AG10803 (cell line): Measurements from ENCODE around the gene SCYGR4.

ENCODE experiments used
- DNase-seq: peaks from one replicate; pipeline ENCODE4 v3.0.0; 2010; ENCODE audit warnings: low read depth
- H3K4me3 ChIP-seq: 2 replicates; pipeline ENCODE4 v1.5.1; 2011; ENCODE audit warnings: mild to moderate bottlenecking, low read length, control low read depth
- CTCF ChIP-seq: conservative IDR thresholded peaks from 2 replicates; pipeline ENCODE4 v1.5.1; 2011; ENCODE audit warnings: mild to moderate bottlenecking, low read length, control low read depth, inconsistent platforms

The SCYGR4 gene

GRCh38 chr2:227643990-227644551 lies 26.8 kb downstream of the SCYGR4 start:
- TF ChIP-seq CTCF: no peak
- no peak for DNase-seq
- no peak overlapping the region for H3K4me3 ChIP-seq

- H3K4me3 ChIP-seq: no peak overlapping the region
- TF ChIP-seq CTCF: no peak
- DNase-seq: peak; percentile 38
These were observed 36.1 kb downstream of the SCYGR4 start for GRCh38 chr2:227653419-227653818.

DNA sequence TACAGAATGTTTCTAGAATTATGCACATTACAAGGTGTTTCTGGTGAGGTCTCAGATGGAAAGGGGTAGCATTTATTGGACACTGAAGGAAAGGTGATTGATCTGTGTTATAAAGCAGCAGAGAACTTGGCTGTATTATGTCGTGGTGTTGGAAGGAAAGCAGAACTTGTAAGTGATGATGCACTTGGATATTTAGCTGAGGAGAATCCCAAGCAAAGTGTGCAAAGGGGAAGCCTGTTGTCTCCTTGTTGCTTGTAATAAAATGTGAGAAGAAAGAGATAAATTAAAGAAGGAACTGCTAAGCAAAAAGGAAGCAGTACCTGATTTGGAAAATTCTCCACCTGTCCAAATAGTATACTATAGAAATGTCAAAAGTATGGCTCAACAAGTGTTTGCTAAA lies 37.1 kb downstream of the SCYGR4 start:
- no peak for TF ChIP-seq CTCF
- no peak for DNase-seq
- no peak overlapping the region for H3K4me3 ChIP-seq

DNA sequence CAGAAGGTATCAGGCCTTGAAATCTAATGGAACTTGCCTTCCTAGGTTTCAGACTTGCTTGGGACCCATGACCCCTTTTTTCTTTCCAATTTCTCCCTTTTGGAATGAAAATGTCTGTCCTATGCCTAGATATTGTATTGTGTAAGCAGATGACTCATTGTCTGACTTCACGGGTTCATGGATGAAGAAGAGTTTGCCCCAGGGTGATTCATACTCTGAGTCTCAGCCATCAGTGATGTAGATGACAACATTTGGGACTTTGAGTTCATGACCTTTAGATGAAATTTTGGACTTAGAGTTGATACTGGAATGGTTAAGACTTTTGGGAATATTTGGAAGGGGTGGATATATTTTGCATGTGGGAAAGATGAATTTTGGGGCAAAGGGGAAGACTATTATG lies 38.2 kb downstream of the SCYGR4 start:
- peak; percentile 82 for DNase-seq
- H3K4me3 ChIP-seq: no peak overlapping the region
- TF ChIP-seq CTCF: no peak

- no peak for TF ChIP-seq CTCF
- H3K4me3 ChIP-seq: no peak overlapping the region
- DNase-seq: no peak
These were observed 40.0 kb downstream of the SCYGR4 start for GRCh38 chr2:227657199-227657845.

DNA sequence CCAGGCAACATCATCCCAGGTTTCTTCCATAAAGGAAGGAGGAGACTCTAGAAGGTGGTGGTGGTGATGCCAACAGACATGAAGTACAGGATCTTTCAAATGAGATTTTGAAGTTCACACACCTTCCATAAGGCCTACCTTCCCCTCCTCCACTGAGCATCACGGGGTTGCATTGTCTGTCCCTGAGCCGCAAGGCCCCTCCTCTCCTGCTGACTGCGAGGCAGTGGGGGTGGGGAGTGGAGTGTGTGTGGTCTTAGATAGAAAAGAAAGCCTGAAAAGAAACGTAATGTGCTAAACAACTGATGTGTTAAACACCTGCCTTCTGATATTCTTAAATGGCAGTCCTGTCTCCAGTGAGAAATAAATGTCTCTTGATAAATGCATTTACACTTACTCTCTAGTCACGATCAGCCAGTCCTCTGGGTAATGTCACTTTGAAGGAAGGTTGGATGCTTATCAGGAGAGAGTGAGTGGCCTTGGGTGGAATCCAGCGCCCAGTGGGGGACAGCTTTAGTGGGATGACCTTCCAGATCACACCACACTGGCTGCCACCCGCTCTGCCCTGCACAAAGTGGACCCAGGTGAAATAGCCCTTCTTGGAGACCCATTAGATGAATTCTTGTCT lies 43.8 kb downstream of the SCYGR4 start:
- no peak for TF ChIP-seq CTCF
- no peak overlapping the region for H3K4me3 ChIP-seq
- DNase-seq: no peak

DNA sequence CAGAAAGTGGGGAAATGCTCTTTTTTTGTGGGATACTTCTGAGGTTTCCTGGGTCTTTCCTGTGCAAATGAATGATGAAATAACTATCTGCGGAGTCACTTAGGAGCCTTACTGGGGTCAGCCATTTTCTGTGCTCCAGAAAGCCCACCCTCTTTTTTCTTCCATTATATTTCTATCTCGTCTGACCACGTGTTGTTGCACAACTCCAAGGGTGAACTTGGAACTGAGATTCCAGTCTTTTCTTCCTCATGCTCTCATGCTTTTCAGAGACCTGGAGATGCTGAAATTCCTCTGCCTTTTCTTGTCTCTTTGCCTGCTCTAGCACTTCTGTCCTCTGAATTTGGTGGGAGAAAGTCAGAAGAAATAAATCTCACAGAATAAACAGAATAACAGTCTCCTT lies 44.5 kb downstream of the SCYGR4 start:
- H3K4me3 ChIP-seq: no peak overlapping the region
- TF ChIP-seq CTCF: no peak
- no peak for DNase-seq
